HepG2 (cell line): ENCODE measurements around the gene EEF1A2. TPM values are rescaled to one million over a fixed set of nuclear protein-coding genes. Genes with fewer than 3 reads are reported as not detected.

Experiments used
- ATAC-seq: fragments of 200-7000 bp; cut with Tn5 transposase; 3 replicates; pipeline ENCODE4 v1.9.1; 2020; ENCODE audit warnings: mild to moderate bottlenecking, moderate library complexity
- BruUV-seq: library from RNA; stranded (reverse); fragments of 400-500 nt; replicated peaks from 2 replicates; lab custom pipeline; 2021; lab: Mats Ljungman, UMichigan
- CTCF ChIA-PET: fragments of 300-600 bp; formaldehyde crosslinking; extraction: SDS; loops from one replicate; lab custom pipeline; 2021; ENCODE audit warnings: low total read pairs, inconsistent platforms, low intra/inter-chr PET ratio; lab: Yijun Ruan, JAX
- POLR2A ChIA-PET: fragments of 350-600 bp; sonication (Branson Sonifier 250); formaldehyde crosslinking; loops from one replicate; lab custom pipeline; 2020; ENCODE audit warnings: antibody characterized with exemption, inconsistent platforms; lab: Yijun Ruan, JAX
- DNase-seq: peaks from one replicate; pipeline ENCODE4 v3.0.0-alpha.2; 2015; ENCODE audit warnings: low spot score
- FAIRE-seq: peaks from 3 replicates; lab custom pipeline; 2011; peaks lifted over from hg19 to GRCh38; lab: Jason Lieb, UNC
- H2AFZ ChIP-seq: one replicate; pipeline ENCODE4 v1.6.1; 2011; ENCODE audit warnings: low read length, inconsistent platforms
- H3K27ac ChIP-seq: fragments of 300-600 bp; 3 replicates; pipeline ENCODE4 v1.8.0; 2011; ENCODE audit warnings: mixed run types, mild to moderate bottlenecking, mixed read lengths, low read length, inconsistent platforms; ENCODE audit not compliant: insufficient read depth; ENCODE audit errors: extremely low read length
- H3K27me3 ChIP-seq, 2 experiments: fragments of 200-600 bp in 1 of 2; 2 replicates in 1 of 2; 3 replicates in 1 of 2; pipeline versions ENCODE4 v1.6.0 to v1.8.0; 2011; ENCODE audit warnings: low read length in 2 of 2, mild to moderate bottlenecking in 2 of 2, moderate library complexity in 2 of 2, inconsistent platforms in 1 of 2; ENCODE audit not compliant: insufficient read depth in 2 of 2, control insufficient read depth in 1 of 2
- H3K36me3 ChIP-seq, 2 experiments: fragments of 200-600 bp in 1 of 2; replicated peaks in 1 of 2; 2 replicates in 1 of 2; 3 replicates in 1 of 2; pipeline versions ENCODE4 v1.5.1 to v1.8.0; 2011; ENCODE audit warnings: low read length in 2 of 2, inconsistent platforms in 1 of 2; ENCODE audit not compliant: insufficient read depth in 2 of 2, control insufficient read depth in 1 of 2
- H3K4me1 ChIP-seq: 2 replicates; pipeline ENCODE4 v1.5.1; 2012; ENCODE audit warnings: low read length, inconsistent platforms; ENCODE audit not compliant: insufficient read depth
- H3K4me2 ChIP-seq: 2 replicates; pipeline ENCODE4 v1.6.0; 2011; ENCODE audit warnings: low read depth, low read length, inconsistent platforms
- H3K4me3 ChIP-seq, 3 experiments: fragments of 200-600 bp in 1 of 3; sonication (generic), shearing (Covaris generic) in 1 of 3; replicated peaks in 1 of 3; 2 replicates each; pipeline ENCODE4 v1.5.1; 2011 to 2016; ENCODE audit warnings: low read length in 3 of 3, inconsistent platforms in 2 of 3, low read depth in 2 of 3, mild to moderate bottlenecking in 2 of 3, control low read depth in 1 of 3, mixed read lengths in 1 of 3; ENCODE audit not compliant: insufficient read depth in 1 of 3
- H3K79me2 ChIP-seq: one replicate; pipeline ENCODE4 v1.6.1; 2011; ENCODE audit warnings: low read length, inconsistent platforms; ENCODE audit not compliant: insufficient read depth
- H3K9ac ChIP-seq: 2 replicates; pipeline ENCODE4 v1.6.0; 2011; ENCODE audit warnings: mild to moderate bottlenecking, low read depth, low read length, inconsistent platforms; ENCODE audit not compliant: insufficient read depth
- H3K9me3 ChIP-seq: 2 replicates; pipeline ENCODE4 v1.5.1; 2012; ENCODE audit warnings: mild to moderate bottlenecking, low read length
- H4K20me1 ChIP-seq: 2 replicates; pipeline ENCODE4 v1.6.0; 2011; ENCODE audit warnings: inconsistent platforms, mild to moderate bottlenecking, low read length, moderate library complexity; ENCODE audit not compliant: insufficient read depth
- KLF16 ChIP-seq, 2 experiments: sonication (generic) in 1 of 2; formaldehyde crosslinking in 1 of 2; IDR thresholded peaks; 2 replicates each; pipeline versions ENCODE4 v1.6.1 to v1.8.0; 2016 to 2023; ENCODE audit warnings: missing genetic modification reagents in 2 of 2, missing compliant biosample characterization in 1 of 2
- NCOA1 ChIP-seq: sonication (generic); formaldehyde crosslinking; IDR thresholded peaks from 2 replicates; pipeline ENCODE4 v1.9.0; 2021; ENCODE audit warnings: missing genetic modification reagents
- RAD21 ChIP-seq: fragments of 450-650 bp; formaldehyde crosslinking; IDR thresholded peaks from 2 replicates; pipeline ENCODE4 v1.5.0; 2020; ENCODE audit warnings: mild to moderate bottlenecking
- SALL1 ChIP-seq: sonication (generic); formaldehyde crosslinking; IDR thresholded peaks from 2 replicates; pipeline ENCODE4 v1.8.0; 2022; ENCODE audit warnings: mild to moderate bottlenecking, missing genetic modification reagents
- TFE3 ChIP-seq: IDR thresholded peaks from 2 replicates; pipeline ENCODE4 v1.6.1; 2016
- ZBTB44 ChIP-seq: sonication (generic); formaldehyde crosslinking; IDR thresholded peaks from 2 replicates; pipeline ENCODE4 v1.4.0; 2020; ENCODE audit warnings: missing genetic modification reagents
- ZFY ChIP-seq: sonication (generic); formaldehyde crosslinking; IDR thresholded peaks from 2 replicates; pipeline ENCODE4 v1.4.0; 2020; ENCODE audit warnings: missing genetic modification reagents
- ZNF20 ChIP-seq: sonication (generic); formaldehyde crosslinking; IDR thresholded peaks from 2 replicates; pipeline ENCODE4 v1.4.0; 2020; ENCODE audit warnings: mild to moderate bottlenecking, moderate library complexity, missing genetic modification reagents
- ZNF274 ChIP-seq: sonication (generic); formaldehyde crosslinking; IDR thresholded peaks from 2 replicates; pipeline ENCODE4 v1.5.1; 2020; ENCODE audit warnings: mild to moderate bottlenecking, missing genetic modification reagents
- ZNF296 ChIP-seq: sonication (generic); formaldehyde crosslinking; conservative IDR thresholded peaks from 2 replicates; pipeline ENCODE4 v1.5.0; 2020; ENCODE audit warnings: mild to moderate bottlenecking, missing genetic modification reagents
- ZNF562 ChIP-seq: sonication (generic); formaldehyde crosslinking; IDR thresholded peaks from 2 replicates; pipeline ENCODE4 v1.8.0; 2022; ENCODE audit warnings: missing genetic modification reagents, borderline replicate concordance
- ZNF773 ChIP-seq: sonication (generic); formaldehyde crosslinking; IDR thresholded peaks from 2 replicates; pipeline ENCODE4 v1.4.0; 2020; ENCODE audit warnings: missing genetic modification reagents, borderline replicate concordance
- ZNF790 ChIP-seq: sonication (generic); formaldehyde crosslinking; IDR thresholded peaks from 2 replicates; pipeline ENCODE4 v1.8.0; 2022; ENCODE audit warnings: missing genetic modification reagents, mild to moderate bottlenecking, borderline replicate concordance
- ZNF792 ChIP-seq: IDR thresholded peaks from 2 replicates; pipeline ENCODE4 v1.6.1; 2016
- ZNF879 ChIP-seq: sonication (generic); formaldehyde crosslinking; IDR thresholded peaks from 2 replicates; pipeline ENCODE4 v1.8.1; 2023; ENCODE audit warnings: missing genetic modification reagents
- ZNF883 ChIP-seq: sonication (generic); formaldehyde crosslinking; IDR thresholded peaks from 2 replicates; pipeline ENCODE4 v1.5.1; 2020; ENCODE audit warnings: mild to moderate bottlenecking, missing genetic modification reagents; ENCODE audit errors: not compliant biosample characterization
- WGBS: methylation state at CpG from one replicate; pipeline ENCODE4 v1.1.6; 2017; ENCODE audit warnings: low lambda C conversion rate; 5-methylcytosine and 5-hydroxymethylcytosine counted together
- in situ Hi-C: cut with HindIII; loops from 2 replicates; pipeline ENCODE4 v1.10.0; 2017; ENCODE audit warnings: low pct_unique_long_range_greater_than_20kb; ENCODE audit not compliant: extremely low pct_ligation_motif_present
- intact Hi-C: fragments of 100-400 bp; cut with micrococcal nuclease; formaldehyde crosslinking; loops from one replicate; pipeline ENCODE4 v1.10.0; 2022; ENCODE audit not compliant: unreplicated experiment
- polyA plus RNA-seq, 8 experiments: library from polyadenylated mRNA; depleted of rRNA in 3 of 8; stranded (reverse) in 7 of 8; unstranded in 1 of 8; fragments of >200 nt; fragmentation: Illumina TruSeq in 4 of 8; extraction: Trizol in 4 of 8; gene quantifications; 2 replicates each; pipeline versions ENCODE4 v1.2.1 to v1.2.3, GENCODE V29; 2011 to 2016; ENCODE audit warnings: low read depth in 4 of 8, missing spikeins in 1 of 8, mixed read lengths in 1 of 8; ENCODE audit not compliant: insufficient read depth in 1 of 8
- total RNA-seq, 5 experiments: library from RNA; depleted of rRNA; stranded (reverse); fragments of >200 nt; fragmentation: Illumina TruSeq; extraction: Trizol; gene quantifications; 2 replicates each; pipeline ENCODE4 v1.2.3, GENCODE V29; 2016; ENCODE audit warnings: low read depth in 1 of 5

Gene EEF1A2
- total and polyA plus RNA-seq, 2 of the 13 experiments (the other 11 are each of a cell fraction or from before 2014, with no cell fraction given): 0.44 to 0.87 TPM

- TF ChIP-seq ZNF792 (CRISPR knock-in tag): no peak
- TF ChIP-seq RAD21: no peak
- H3K4me1 ChIP-seq: no peaks in the 10 kb centered on the region
- H3K9me3 ChIP-seq: no peaks in the 10 kb centered on the region
- no peak for FAIRE-seq
- H3K4me2 ChIP-seq: no peak overlapping the region
- DNase-seq: no peak
- ATAC-seq: no peak
- BruUV-seq: no TSS peak
- no peaks in the 10 kb centered on the region for H3K36me3 ChIP-seq
- intact Hi-C loops (no loop called here), in situ Hi-C loops (no loop called here)
- 0% methylated on average over 1 of the region's 2 CpGs for WGBS
- peaks cover 15% of the 10 kb centered on the region; the same call in 1 of the 2 replicates for H4K20me1 ChIP-seq
- no peak overlapping the region for H3K27ac ChIP-seq
- H3K27me3 ChIP-seq: peaks cover 56 to 92% of the 10 kb centered on the region in 2 experiments
- no peak overlapping the region for H3K9ac ChIP-seq
- no peak overlapping the region for H2AFZ ChIP-seq
- H3K4me3 ChIP-seq: no peak overlapping the region
- ChIA-PET CTCF (no interaction called here), POLR2A (no interaction called here)
- no peaks in the 10 kb centered on the region for H3K79me2 ChIP-seq
Observed at GRCh38 chr20:63462244-63462643, 36.6 kb downstream of the EEF1A2 start.

- POLR2A ChIA-PET: no interaction called here
- ATAC-seq: no peak
- Histone ChIP-seq H3K4me1 (no peaks in the 10 kb centered on the region), H4K20me1 (peaks cover 14% of the 10 kb centered on the region; the same call in 1 of the 2 replicates), H3K4me3 (no peak overlapping the region), H3K27ac (no peak overlapping the region), H3K79me2 (no peaks in the 10 kb centered on the region), H3K9me3 (no peaks in the 10 kb centered on the region), H3K36me3 (no peaks in the 10 kb centered on the region), H3K4me2 (no peak overlapping the region), H3K9ac (no peak overlapping the region), H2AFZ (no peak overlapping the region), H3K27me3 (peaks cover 57 to 92% of the 10 kb centered on the region in 2 experiments)
- no peak for DNase-seq
- 11% methylated on average over 14 of the region's 22 CpGs for WGBS
- no TSS peak for BruUV-seq
- in situ Hi-C loops (no loop called here), intact Hi-C loops (no loop called here)
- CTCF ChIA-PET: no interaction called here
- FAIRE-seq: no peak
- peak; percentile 72 for TF ChIP-seq SALL1 (CRISPR knock-in tag)
- TF ChIP-seq ZNF883 (CRISPR knock-in tag): peak; percentile 54
- TF ChIP-seq ZBTB44 (CRISPR knock-in tag): peak; percentile 66; the same call in 1 of the 2 replicates
- no peak for TF ChIP-seq ZNF879
- no peak for TF ChIP-seq KLF16 (CRISPR knock-in tag; IDR thresholded peaks at IDR 0.05)
- TF ChIP-seq NCOA1 (CRISPR knock-in tag): no peak
- peak; percentile 44; the same call in 1 of the 2 replicates for TF ChIP-seq ZNF790 (CRISPR knock-in tag)
- peak; percentile 71; the same call in 1 of the 2 replicates for TF ChIP-seq ZNF274
- TF ChIP-seq ZNF296 (CRISPR knock-in tag): 0 out of 2 replicates have a peak, but pooled peaks have one; percentile 30
- TF ChIP-seq ZNF20 (CRISPR knock-in tag): no peak
- no peak for TF ChIP-seq ZFY (CRISPR knock-in tag)
- TF ChIP-seq TFE3 (CRISPR knock-in tag): peak; percentile 52; the same call in 1 of the 2 replicates
- TF ChIP-seq ZNF773 (CRISPR knock-in tag): 0 out of 2 replicates have a peak, but pooled peaks have one; percentile 41
- no peak for TF ChIP-seq ZNF562 (CRISPR knock-in tag)
Observed at GRCh38 chr20:63461104-63461763, 37.6 kb downstream of the EEF1A2 start.
